HFFc6 (cell line): ENCODE measurements around the gene CCDC63. TPM values are rescaled to one million over a fixed set of nuclear protein-coding genes. Genes with fewer than 3 reads are reported as not detected.

Source experiments
- DNase-seq: peaks from one replicate; pipeline ENCODE4 v3.0.0-alpha.2; 2018
- H3K27ac Mint-ChIP-seq: 2 replicates; pipeline ENCODE4 v1.8.0; 2020; ENCODE audit warnings: mild to moderate bottlenecking, mixed read lengths
- H3K27me3 Mint-ChIP-seq: 2 replicates; pipeline ENCODE4 v1.8.0; 2021; ENCODE audit warnings: mild to moderate bottlenecking, moderate library complexity, mixed read lengths; ENCODE audit not compliant: insufficient read depth
- H3K36me3 Mint-ChIP-seq: 2 replicates; pipeline ENCODE4 v1.8.0; 2021; ENCODE audit warnings: low read depth, mixed read lengths
- H3K4me1 Mint-ChIP-seq: 2 replicates; pipeline ENCODE4 v1.8.0; 2020; ENCODE audit warnings: low read depth, mixed read lengths
- H3K4me3 Mint-ChIP-seq: 2 replicates; pipeline ENCODE4 v1.8.0; 2020; ENCODE audit warnings: mild to moderate bottlenecking, moderate library complexity, mixed read lengths
- H3K9me3 Mint-ChIP-seq: 2 replicates; pipeline ENCODE4 v1.8.0; 2020; ENCODE audit warnings: mild to moderate bottlenecking, mixed read lengths
- CTCF ChIP-seq: fragments of 200-600 bp; sonication (generic); IDR thresholded peaks from 2 replicates; pipeline ENCODE4 v1.5.0; 2021; ENCODE audit warnings: antibody characterized with exemption, mild to moderate bottlenecking
- total RNA-seq, 6 experiments: library from RNA; stranded (reverse); fragmentation: NEBNext Ultra II Directional; extraction: Animal tissue kit (Norgen Biotek cat#: 25700); gene quantifications; 2 replicates in 1 of 6; 3 replicates in 5 of 6; pipeline ENCODE4 v1.2.3, GENCODE V29; 2021

The CCDC63 gene
- total RNA-seq, 6 experiments from 2014 or later, result not detected

- Mint-ChIP-seq H3K27me3 (peaks cover 32% of the 10 kb centered on the region), H3K36me3 (no peaks in the 10 kb centered on the region), H3K4me3 (no peak overlapping the region), H3K27ac (no peak overlapping the region), H3K4me1 (0 out of 2 replicates have a peak, but pooled peaks cover 10% of the 10 kb centered on the region), H3K9me3 (no peaks in the 10 kb centered on the region; the same call in 1 of the 2 replicates)
- no peak for TF ChIP-seq CTCF
- DNase-seq, result no peak
These were observed 5.8 kb upstream of the CCDC63 start for GRCh38 chr12:110841007-110841406.

- H3K27me3 Mint-ChIP-seq, result peaks cover 38% of the 10 kb centered on the region
- 0 out of 2 replicates have a peak, but pooled peaks cover 10% of the 10 kb centered on the region for H3K4me1 Mint-ChIP-seq
- DNase-seq, result no peak
- no peak for TF ChIP-seq CTCF
- H3K4me3 Mint-ChIP-seq, result no peak overlapping the region
- no peaks in the 10 kb centered on the region for H3K36me3 Mint-ChIP-seq
- no peaks in the 10 kb centered on the region; the same call in 1 of the 2 replicates for H3K9me3 Mint-ChIP-seq
- no peak overlapping the region for H3K27ac Mint-ChIP-seq
These were observed 2.7 kb upstream of the CCDC63 start for GRCh38 chr12:110844131-110844530.

- peaks cover 38% of the 10 kb centered on the region for H3K27me3 Mint-ChIP-seq
- no peak for TF ChIP-seq CTCF
- 0 out of 2 replicates have a peak, but pooled peaks cover 10% of the 10 kb centered on the region for H3K4me1 Mint-ChIP-seq
- H3K27ac Mint-ChIP-seq, result no peak overlapping the region
- H3K36me3 Mint-ChIP-seq, result no peaks in the 10 kb centered on the region
- no peaks in the 10 kb centered on the region for H3K9me3 Mint-ChIP-seq
- DNase-seq, result no peak
- no peak overlapping the region for H3K4me3 Mint-ChIP-seq
These were observed 2.0 kb upstream of the CCDC63 start for GRCh38 chr12:110844551-110845338.

GRCh38 chr12:110845339-110845682 lies 1.5 kb upstream of the CCDC63 start:
- H3K9me3 Mint-ChIP-seq, result no peaks in the 10 kb centered on the region
- TF ChIP-seq CTCF, result no peak
- H3K36me3 Mint-ChIP-seq, result no peaks in the 10 kb centered on the region
- peaks cover 42% of the 10 kb centered on the region for H3K27me3 Mint-ChIP-seq
- H3K4me1 Mint-ChIP-seq, result 0 out of 2 replicates have a peak, but pooled peaks cover 10% of the 10 kb centered on the region
- no peak for DNase-seq
- H3K27ac Mint-ChIP-seq, result no peak overlapping the region
- no peak overlapping the region for H3K4me3 Mint-ChIP-seq

GRCh38 chr12:110848314-110848923 lies 1.6 kb downstream of the CCDC63 start:
- Mint-ChIP-seq H3K27me3 (peaks cover 46% of the 10 kb centered on the region), H3K36me3 (no peaks in the 10 kb centered on the region), H3K4me3 (no peak overlapping the region), H3K4me1 (0 out of 2 replicates have a peak, but pooled peaks cover 10% of the 10 kb centered on the region), H3K9me3 (no peaks in the 10 kb centered on the region), H3K27ac (no peak overlapping the region)
- TF ChIP-seq CTCF, result no peak
- DNase-seq, result no peak
